Measurements from ENCODE around the gene PSMD7. TPM values are rescaled to one million over a fixed set of nuclear protein-coding genes. Genes with fewer than 3 reads are reported as not detected.

Gene PSMD7
- total RNA-seq, 1 experiment from 2014 or later, result 135 TPM

- no peak for TF ChIP-seq FOXJ3 (CRISPR knock-in tag; IDR thresholded peaks at IDR 0.05; ENCODE audit: borderline replicate concordance)
Observed at GRCh38 chr16:74249254-74249653, 47.4 kb upstream of the PSMD7 start (continued).

GRCh38 chr16:74249846-74250245 lies 46.8 kb upstream of the PSMD7 start:
- Mint-ChIP-seq H3K36me3 (no peaks in the 10 kb centered on the region), H3K4me3 (no peak overlapping the region), H3K27me3 (ENCODE audit: low read depth) (no peaks in the 10 kb centered on the region), H3K4me1 (peaks cover 39% of the 10 kb centered on the region), H3K27ac (no peak overlapping the region), H3K9me3 (no peaks in the 10 kb centered on the region)
- TF ChIP-seq, protein P1, sequence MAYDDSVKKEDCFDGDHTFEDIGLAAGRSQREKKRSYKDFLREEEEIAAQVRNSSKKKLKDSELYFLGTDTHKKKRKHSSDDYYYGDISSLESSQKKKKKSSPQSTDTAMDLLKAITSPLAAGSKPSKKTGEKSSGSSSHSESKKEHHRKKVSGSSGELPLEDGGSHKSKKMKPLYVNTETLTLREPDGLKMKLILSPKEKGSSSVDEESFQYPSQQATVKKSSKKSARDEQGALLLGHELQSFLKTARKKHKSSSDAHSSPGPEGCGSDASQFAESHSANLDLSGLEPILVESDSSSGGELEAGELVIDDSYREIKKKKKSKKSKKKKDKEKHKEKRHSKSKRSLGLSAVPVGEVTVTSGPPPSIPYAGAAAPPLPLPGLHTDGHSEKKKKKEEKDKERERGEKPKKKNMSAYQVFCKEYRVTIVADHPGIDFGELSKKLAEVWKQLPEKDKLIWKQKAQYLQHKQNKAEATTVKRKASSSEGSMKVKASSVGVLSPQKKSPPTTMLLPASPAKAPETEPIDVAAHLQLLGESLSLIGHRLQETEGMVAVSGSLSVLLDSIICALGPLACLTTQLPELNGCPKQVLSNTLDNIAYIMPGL (CRISPR knock-in tag; IDR thresholded peaks at IDR 0.05), result no peak
- TF ChIP-seq, protein P2, sequence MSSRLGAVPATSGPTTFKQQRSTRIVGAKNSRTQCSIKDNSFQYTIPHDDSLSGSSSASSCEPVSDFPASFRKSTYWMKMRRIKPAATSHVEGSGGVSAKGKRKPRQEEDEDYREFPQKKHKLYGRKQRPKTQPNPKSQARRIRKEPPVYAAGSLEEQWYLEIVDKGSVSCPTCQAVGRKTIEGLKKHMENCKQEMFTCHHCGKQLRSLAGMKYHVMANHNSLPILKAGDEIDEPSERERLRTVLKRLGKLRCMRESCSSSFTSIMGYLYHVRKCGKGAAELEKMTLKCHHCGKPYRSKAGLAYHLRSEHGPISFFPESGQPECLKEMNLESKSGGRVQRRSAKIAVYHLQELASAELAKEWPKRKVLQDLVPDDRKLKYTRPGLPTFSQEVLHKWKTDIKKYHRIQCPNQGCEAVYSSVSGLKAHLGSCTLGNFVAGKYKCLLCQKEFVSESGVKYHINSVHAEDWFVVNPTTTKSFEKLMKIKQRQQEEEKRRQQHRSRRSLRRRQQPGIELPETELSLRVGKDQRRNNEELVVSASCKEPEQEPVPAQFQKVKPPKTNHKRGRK (CRISPR knock-in tag; IDR thresholded peaks at IDR 0.05; ENCODE audit: borderline replicate concordance), result no peak
- TF ChIP-seq ZNF396 (CRISPR knock-in tag; IDR thresholded peaks at IDR 0.05; ENCODE audit: borderline replicate concordance) (no peak), OVOL2 (CRISPR knock-in tag; IDR thresholded peaks at IDR 0.05; ENCODE audit: borderline replicate concordance) (no peak), ZBTB43 (CRISPR knock-in tag; IDR thresholded peaks at IDR 0.05) (no peak), NFATC4 (CRISPR knock-in tag; IDR thresholded peaks at IDR 0.05) (no peak), JUN (CRISPR knock-in tag; IDR thresholded peaks at IDR 0.05) (no peak), HMGA2 (CRISPR knock-in tag; IDR thresholded peaks at IDR 0.05) (no peak), FOXK1 (CRISPR knock-in tag; IDR thresholded peaks at IDR 0.05) (no peak), FOXP1 (CRISPR knock-in tag; IDR thresholded peaks at IDR 0.05; ENCODE audit: borderline replicate concordance) (no peak), JAZF1 (CRISPR knock-in tag; IDR thresholded peaks at IDR 0.05) (no peak), SOX15 (CRISPR knock-in tag; IDR thresholded peaks at IDR 0.05) (no peak), GABPB1 (CRISPR knock-in tag; IDR thresholded peaks at IDR 0.05) (no peak), KAT7 (CRISPR knock-in tag; IDR thresholded peaks at IDR 0.05; ENCODE audit: borderline replicate concordance) (no peak), ZNF219 (CRISPR knock-in tag; IDR thresholded peaks at IDR 0.05; ENCODE audit: borderline replicate concordance) (no peak)
- TF ChIP-seq, protein P3, sequence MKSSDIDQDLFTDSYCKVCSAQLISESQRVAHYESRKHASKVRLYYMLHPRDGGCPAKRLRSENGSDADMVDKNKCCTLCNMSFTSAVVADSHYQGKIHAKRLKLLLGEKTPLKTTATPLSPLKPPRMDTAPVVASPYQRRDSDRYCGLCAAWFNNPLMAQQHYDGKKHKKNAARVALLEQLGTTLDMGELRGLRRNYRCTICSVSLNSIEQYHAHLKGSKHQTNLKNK (CRISPR knock-in tag; IDR thresholded peaks at IDR 0.05), result no peak
- TF ChIP-seq, protein P4, sequence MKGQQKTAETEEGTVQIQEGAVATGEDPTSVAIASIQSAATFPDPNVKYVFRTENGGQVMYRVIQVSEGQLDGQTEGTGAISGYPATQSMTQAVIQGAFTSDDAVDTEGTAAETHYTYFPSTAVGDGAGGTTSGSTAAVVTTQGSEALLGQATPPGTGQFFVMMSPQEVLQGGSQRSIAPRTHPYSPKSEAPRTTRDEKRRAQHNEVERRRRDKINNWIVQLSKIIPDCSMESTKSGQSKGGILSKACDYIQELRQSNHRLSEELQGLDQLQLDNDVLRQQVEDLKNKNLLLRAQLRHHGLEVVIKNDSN (CRISPR knock-in tag; IDR thresholded peaks at IDR 0.05), result no peak
- ChIA-PET POLR2A (interaction anchor here (0.6 kb wide), 1 partner anchor 361 kb away, joined by 3 read pairs; no protein-coding TSS in a partner anchor), CTCF (no interaction called here)
- ATAC-seq, result no peak
- DNase-seq (ENCODE audit: low spot score), result no peak

- H3K9me3 Mint-ChIP-seq, result no peaks in the 10 kb centered on the region
- CTCF ChIA-PET, result interaction anchor here (2.0 kb wide), 1 partner anchor 26 kb away, joined by 8 read pairs; no protein-coding TSS in a partner anchor
- POLR2A ChIA-PET, result no interaction called here
- H3K4me3 Mint-ChIP-seq, result no peak overlapping the region
- no peak overlapping the region for H3K27ac Mint-ChIP-seq
- DNase-seq (ENCODE audit: low spot score) (no peak), ATAC-seq (no peak)
- peaks cover 39% of the 10 kb centered on the region for H3K4me1 Mint-ChIP-seq
- no peaks in the 10 kb centered on the region for H3K27me3 Mint-ChIP-seq (ENCODE audit: low read depth)
- no peaks in the 10 kb centered on the region for H3K36me3 Mint-ChIP-seq
- no peak for TF ChIP-seq ZNF532 (CRISPR knock-in tag; IDR thresholded peaks at IDR 0.05; ENCODE audit: borderline replicate concordance)
- TF ChIP-seq, protein P5, sequence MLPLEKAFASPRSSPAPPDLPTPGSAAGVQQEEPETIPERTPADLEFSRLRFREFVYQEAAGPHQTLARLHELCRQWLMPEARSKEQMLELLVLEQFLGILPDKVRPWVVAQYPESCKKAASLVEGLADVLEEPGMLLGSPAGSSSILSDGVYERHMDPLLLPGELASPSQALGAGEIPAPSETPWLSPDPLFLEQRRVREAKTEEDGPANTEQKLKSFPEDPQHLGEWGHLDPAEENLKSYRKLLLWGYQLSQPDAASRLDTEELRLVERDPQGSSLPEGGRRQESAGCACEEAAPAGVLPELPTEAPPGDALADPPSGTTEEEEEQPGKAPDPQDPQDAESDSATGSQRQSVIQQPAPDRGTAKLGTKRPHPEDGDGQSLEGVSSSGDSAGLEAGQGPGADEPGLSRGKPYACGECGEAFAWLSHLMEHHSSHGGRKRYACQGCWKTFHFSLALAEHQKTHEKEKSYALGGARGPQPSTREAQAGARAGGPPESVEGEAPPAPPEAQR (CRISPR knock-in tag; IDR thresholded peaks at IDR 0.05), result no peak
- TF ChIP-seq ATF1 (CRISPR knock-in tag; IDR thresholded peaks at IDR 0.05), result no peak
- no peak for TF ChIP-seq ZNF416 (CRISPR knock-in tag; IDR thresholded peaks at IDR 0.05)
- no peak for TF ChIP-seq KAT7 (CRISPR knock-in tag; IDR thresholded peaks at IDR 0.05; ENCODE audit: borderline replicate concordance)
Observed at GRCh38 chr16:74252329-74252728, 44.3 kb upstream of the PSMD7 start.

Measured in WTC11 (cell line).